SU-DHL-6 (cell line): ENCODE data around the gene CYP2W1.

ENCODE experiments used
- H2AFZ ChIP-seq: fragments of 200-600 bp; sonication (generic); 2 replicates; pipeline ENCODE4 v1.6.1; 2014; ENCODE audit warnings: low read depth, mild to moderate bottlenecking, moderate library complexity, mixed read lengths, antibody characterized with exemption, low read length; ENCODE audit not compliant: severe bottlenecking
- H3F3A ChIP-seq: fragments of 200-600 bp; shearing (Covaris generic); 2 replicates; pipeline ENCODE4 v1.6.0; 2016; ENCODE audit warnings: antibody characterized with exemption, mild to moderate bottlenecking; ENCODE audit not compliant: insufficient read depth
- H3K27ac ChIP-seq: fragments of 200-600 bp; sonication (generic); 2 replicates; pipeline ENCODE4 v1.5.1; 2016; ENCODE audit warnings: low read depth, mild to moderate bottlenecking, low read length, moderate library complexity, mixed read lengths
- H3K27me3 ChIP-seq: fragments of 200-600 bp; sonication (generic), shearing (Covaris generic); 2 replicates; pipeline ENCODE4 v1.6.0; 2014; ENCODE audit warnings: mild to moderate bottlenecking, low read length
- H3K36me3 ChIP-seq: fragments of 200-600 bp; sonication (generic); 2 replicates; pipeline ENCODE4 v1.6.1; 2014; ENCODE audit warnings: mild to moderate bottlenecking, low read length, mixed read lengths
- H3K4me2 ChIP-seq: fragments of 300-600, 200-600 bp; shearing (Covaris generic), sonication (generic); 2 replicates; pipeline ENCODE4 v1.6.0; 2014; ENCODE audit warnings: low read length, low read depth, mild to moderate bottlenecking; ENCODE audit not compliant: poor library complexity, severe bottlenecking
- H3K4me3 ChIP-seq: fragments of 200-600 bp; sonication (generic); 2 replicates; pipeline ENCODE4 v1.5.1; 2014; ENCODE audit warnings: antibody characterized with exemption, low read length, mild to moderate bottlenecking, mixed read lengths; ENCODE audit not compliant: insufficient read depth, poor library complexity, severe bottlenecking
- H3K79me2 ChIP-seq: fragments of 200-600 bp; sonication (generic); 2 replicates; pipeline ENCODE4 v1.6.1; 2014; ENCODE audit warnings: mild to moderate bottlenecking, low read length, moderate library complexity; ENCODE audit not compliant: insufficient read depth
- H3K9ac ChIP-seq: fragments of 200-600 bp; sonication (generic); 2 replicates; pipeline ENCODE4 v1.7.0; 2014; ENCODE audit warnings: mild to moderate bottlenecking, low read length
- H3K9me2 ChIP-seq: fragments of 200-600 bp; sonication (generic); replicated peaks from 2 replicates; pipeline ENCODE4 v1.6.1; 2014; ENCODE audit warnings: low read length; ENCODE audit not compliant: insufficient read depth
- H3K9me3 ChIP-seq: fragments of 200-600 bp; sonication (generic); 2 replicates; pipeline ENCODE4 v1.6.1; 2014; ENCODE audit warnings: low read length, mixed read lengths; ENCODE audit not compliant: insufficient read depth
- H4K20me1 ChIP-seq: fragments of 200-600 bp; sonication (generic); 2 replicates; pipeline ENCODE4 v1.6.1; 2014; ENCODE audit warnings: low read depth, mild to moderate bottlenecking, antibody characterized with exemption, low read length, moderate library complexity, mixed read lengths
- EZH2phosphoT487 ChIP-seq: fragments of 200-600 bp; sonication (generic), shearing (Covaris generic); conservative IDR thresholded peaks from 2 replicates; pipeline ENCODE4 v1.6.1; 2018; ENCODE audit warnings: mild to moderate bottlenecking, antibody characterized with exemption, low read length, moderate library complexity, mixed read lengths
- TF ChIP-seq, protein P1 (sequence below): fragments of 200-600 bp; sonication (generic); IDR thresholded peaks from one replicate; pipeline ENCODE4 v1.5.1; 2017; ENCODE audit warnings: antibody characterized with exemption, mild to moderate bottlenecking, low read length, moderate library complexity; ENCODE audit not compliant: insufficient read depth, poor library complexity, severe bottlenecking

The CYP2W1 gene

DNA sequence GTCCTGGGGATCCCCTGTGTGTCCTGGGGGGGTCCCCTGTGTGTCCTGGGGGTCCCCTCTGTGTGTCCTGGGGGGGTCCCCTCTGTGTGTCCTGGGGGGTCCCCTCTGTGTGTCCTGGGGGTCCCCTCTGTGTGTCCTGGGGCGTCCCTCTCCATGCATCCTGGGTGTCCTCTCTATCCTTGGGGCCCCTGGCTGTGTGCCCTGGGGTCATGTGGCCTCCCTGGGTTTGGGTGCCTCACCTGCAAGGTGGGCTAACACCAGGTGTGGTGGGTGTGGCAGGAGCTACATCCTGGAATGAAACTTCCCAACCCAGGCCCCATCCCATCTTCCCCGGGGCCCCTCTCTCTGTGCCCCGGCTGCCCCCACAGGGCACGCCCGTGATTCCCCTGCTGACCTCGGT is 4.9 kb downstream of the CYP2W1 start:
- Histone ChIP-seq H3K9me3 (no peaks in the 10 kb centered on the region), H3K27me3 (no peaks in the 10 kb centered on the region), H3K9ac (no peak overlapping the region), H3K9me2 (no peaks in the 10 kb centered on the region), H3K27ac (no peak overlapping the region), H3K4me3 (no peak overlapping the region), H4K20me1 (no peaks in the 10 kb centered on the region), H3K36me3 (no peaks in the 10 kb centered on the region), H3F3A (no peaks in the 10 kb centered on the region), H3K4me2 (no peak overlapping the region), H3K79me2 (no peaks in the 10 kb centered on the region), H2AFZ (no peak overlapping the region)
- no peak for TF ChIP-seq EZH2phosphoT487
- TF ChIP-seq, protein P1, sequence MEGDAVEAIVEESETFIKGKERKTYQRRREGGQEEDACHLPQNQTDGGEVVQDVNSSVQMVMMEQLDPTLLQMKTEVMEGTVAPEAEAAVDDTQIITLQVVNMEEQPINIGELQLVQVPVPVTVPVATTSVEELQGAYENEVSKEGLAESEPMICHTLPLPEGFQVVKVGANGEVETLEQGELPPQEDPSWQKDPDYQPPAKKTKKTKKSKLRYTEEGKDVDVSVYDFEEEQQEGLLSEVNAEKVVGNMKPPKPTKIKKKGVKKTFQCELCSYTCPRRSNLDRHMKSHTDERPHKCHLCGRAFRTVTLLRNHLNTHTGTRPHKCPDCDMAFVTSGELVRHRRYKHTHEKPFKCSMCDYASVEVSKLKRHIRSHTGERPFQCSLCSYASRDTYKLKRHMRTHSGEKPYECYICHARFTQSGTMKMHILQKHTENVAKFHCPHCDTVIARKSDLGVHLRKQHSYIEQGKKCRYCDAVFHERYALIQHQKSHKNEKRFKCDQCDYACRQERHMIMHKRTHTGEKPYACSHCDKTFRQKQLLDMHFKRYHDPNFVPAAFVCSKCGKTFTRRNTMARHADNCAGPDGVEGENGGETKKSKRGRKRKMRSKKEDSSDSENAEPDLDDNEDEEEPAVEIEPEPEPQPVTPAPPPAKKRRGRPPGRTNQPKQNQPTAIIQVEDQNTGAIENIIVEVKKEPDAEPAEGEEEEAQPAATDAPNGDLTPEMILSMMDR: no peak

DNA sequence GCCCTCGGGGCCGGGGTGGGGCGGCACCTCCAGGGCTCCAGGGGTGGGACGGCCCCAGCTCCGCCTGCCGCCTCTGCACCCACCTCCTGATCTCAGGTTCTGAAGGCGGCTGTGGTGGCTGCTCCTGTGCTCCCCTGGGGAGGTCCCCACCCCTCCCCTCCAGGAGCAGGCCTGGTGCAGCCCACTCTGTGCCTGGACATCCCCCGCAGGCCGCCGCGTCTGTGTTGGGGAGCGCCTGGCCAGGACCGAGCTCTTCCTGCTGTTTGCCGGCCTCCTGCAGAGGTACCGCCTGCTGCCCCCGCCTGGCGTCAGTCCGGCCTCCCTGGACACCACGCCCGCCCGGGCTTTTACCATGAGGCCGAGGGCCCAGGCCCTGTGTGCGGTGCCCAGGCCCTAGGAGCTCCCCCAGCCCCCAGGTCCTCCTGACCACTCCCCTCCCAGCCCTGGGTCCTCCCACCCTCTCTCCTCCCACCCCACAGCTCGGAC is 5.5 kb downstream of the CYP2W1 start:
- Histone ChIP-seq H3K4me2 (no peak overlapping the region), H3K4me3 (no peak overlapping the region), H3F3A (no peaks in the 10 kb centered on the region), H4K20me1 (no peaks in the 10 kb centered on the region), H2AFZ (no peak overlapping the region), H3K36me3 (no peaks in the 10 kb centered on the region), H3K27ac (no peak overlapping the region), H3K79me2 (no peaks in the 10 kb centered on the region), H3K9me2 (no peaks in the 10 kb centered on the region), H3K9ac (no peak overlapping the region), H3K27me3 (no peaks in the 10 kb centered on the region), H3K9me3 (no peaks in the 10 kb centered on the region)
- TF ChIP-seq EZH2phosphoT487: no peak
- TF ChIP-seq, protein P1: no peak

DNA sequence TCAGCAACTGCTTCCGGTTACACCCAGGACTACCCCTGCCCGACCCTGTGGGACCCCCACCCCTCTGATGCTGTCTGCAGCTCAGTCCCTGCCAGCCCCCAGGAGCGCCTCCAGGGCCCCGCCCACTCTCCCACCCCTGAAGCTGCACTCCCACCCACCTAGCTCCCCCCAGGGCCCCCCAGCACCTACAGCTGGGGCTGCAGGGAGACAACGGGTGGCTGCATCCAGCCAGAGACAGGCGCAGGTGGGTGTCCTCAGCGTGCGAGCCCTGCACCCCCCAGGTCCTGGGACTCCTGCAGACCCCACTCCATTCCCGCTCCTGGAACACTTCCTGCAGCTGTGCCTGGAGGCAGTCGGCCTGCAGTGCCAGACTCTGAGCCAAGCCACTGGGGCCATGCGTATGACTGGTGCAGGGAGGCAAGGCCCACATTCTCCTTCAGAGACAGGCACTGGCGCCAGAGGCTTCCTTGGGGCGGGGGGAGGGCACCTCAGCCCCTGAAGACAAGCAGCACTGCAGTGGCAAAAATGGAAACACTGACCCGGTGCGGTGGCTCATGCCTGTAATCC is 6.1 kb downstream of the CYP2W1 start:
- Histone ChIP-seq H3K9ac (no peak overlapping the region), H4K20me1 (no peaks in the 10 kb centered on the region), H3K9me3 (no peaks in the 10 kb centered on the region), H3K27me3 (no peaks in the 10 kb centered on the region), H3F3A (no peaks in the 10 kb centered on the region), H2AFZ (no peak overlapping the region), H3K36me3 (no peaks in the 10 kb centered on the region), H3K79me2 (no peaks in the 10 kb centered on the region), H3K4me2 (no peak overlapping the region), H3K9me2 (no peaks in the 10 kb centered on the region), H3K4me3 (no peak overlapping the region), H3K27ac (no peak overlapping the region)
- no peak for TF ChIP-seq EZH2phosphoT487
- TF ChIP-seq, protein P1: no peak
